H9 (cell line): ENCODE measurements around the gene TEC. TPM values are rescaled to one million over a fixed set of nuclear protein-coding genes. Genes with fewer than 3 reads are reported as not detected.

Experiments
- DNase-seq: peaks from one replicate; pipeline ENCODE4 v3.0.0-alpha.2; 2017
- H2AFZ ChIP-seq: one replicate; pipeline ENCODE4 v1.6.1; 2013; ENCODE audit warnings: mild to moderate bottlenecking, low read length, control low read depth, moderate library complexity
- H2AK5ac ChIP-seq: 2 replicates; pipeline ENCODE4 v1.6.1; 2013; ENCODE audit warnings: low read length, control low read depth, mixed read lengths; ENCODE audit not compliant: insufficient read length
- H2BK120ac ChIP-seq: one replicate; pipeline ENCODE4 v1.6.1; 2013; ENCODE audit warnings: low read depth, mild to moderate bottlenecking, low read length, control low read depth, inconsistent platforms; ENCODE audit not compliant: poor library complexity, severe bottlenecking
- H2BK12ac ChIP-seq: 2 replicates; pipeline ENCODE4 v1.6.1; 2013; ENCODE audit warnings: low read length, control low read depth, mixed read lengths, low read depth; ENCODE audit not compliant: insufficient read length
- H2BK15ac ChIP-seq: 2 replicates; pipeline ENCODE4 v1.6.1; 2013; ENCODE audit warnings: low read depth, low read length, control low read depth
- H2BK20ac ChIP-seq: one replicate; pipeline ENCODE4 v1.6.1; 2013; ENCODE audit warnings: low read depth, mild to moderate bottlenecking, low read length, control low read depth, inconsistent platforms; ENCODE audit not compliant: poor library complexity, severe bottlenecking
- H2BK5ac ChIP-seq: 2 replicates; pipeline ENCODE4 v1.6.1; 2013; ENCODE audit warnings: low read length, control low read depth, mixed read lengths; ENCODE audit not compliant: insufficient read length
- H3K14ac ChIP-seq: 2 replicates; pipeline ENCODE4 v1.6.1; 2013; ENCODE audit warnings: low read length, control low read depth; ENCODE audit not compliant: insufficient read depth
- H3K18ac ChIP-seq: 2 replicates; pipeline ENCODE4 v1.6.1; 2013; ENCODE audit warnings: low read depth, mild to moderate bottlenecking, mixed read lengths, low read length, control low read depth; ENCODE audit not compliant: insufficient read length
- H3K23ac ChIP-seq: 2 replicates; pipeline ENCODE4 v1.6.1; 2013; ENCODE audit warnings: low read length, control low read depth, mixed read lengths, low read depth; ENCODE audit not compliant: insufficient read length
- H3K23me2 ChIP-seq: 2 replicates; pipeline ENCODE4 v1.6.1; 2013; ENCODE audit warnings: low read depth, mild to moderate bottlenecking, mixed read lengths, low read length, control low read depth; ENCODE audit not compliant: insufficient read length, poor library complexity, severe bottlenecking
- H3K27ac ChIP-seq: 2 replicates; pipeline ENCODE4 v1.5.1; 2013; ENCODE audit warnings: low read length, control low read depth, mixed read lengths, low read depth; ENCODE audit not compliant: insufficient read length
- H3K27me3 ChIP-seq: 2 replicates; pipeline ENCODE4 v1.6.1; 2013; ENCODE audit warnings: low read length, control low read depth, inconsistent platforms; ENCODE audit not compliant: insufficient read depth
- H3K4ac ChIP-seq: 2 replicates; pipeline ENCODE4 v1.6.1; 2013; ENCODE audit warnings: low read depth, mild to moderate bottlenecking, control low read depth, inconsistent platforms, low read length, moderate library complexity
- H3K4me1 ChIP-seq: 2 replicates; pipeline ENCODE4 v1.6.1; 2013; ENCODE audit warnings: low read length, control low read depth, inconsistent platforms; ENCODE audit not compliant: insufficient read depth
- H3K4me2 ChIP-seq: 2 replicates; pipeline ENCODE4 v1.6.1; 2013; ENCODE audit warnings: low read length, control low read depth, mixed read lengths; ENCODE audit not compliant: insufficient read length, insufficient read depth
- H3K56ac ChIP-seq: 2 replicates; pipeline ENCODE4 v1.6.1; 2013; ENCODE audit warnings: low read depth, mild to moderate bottlenecking, mixed read lengths, low read length, control low read depth; ENCODE audit not compliant: insufficient read length
- H3K79me1 ChIP-seq: 2 replicates; pipeline ENCODE4 v1.6.1; 2013; ENCODE audit warnings: low read depth, mild to moderate bottlenecking, moderate library complexity, low read length, control low read depth, inconsistent platforms; ENCODE audit not compliant: insufficient read depth, poor library complexity, severe bottlenecking
- H3K79me2 ChIP-seq: 2 replicates; pipeline ENCODE4 v1.6.1; 2013; ENCODE audit warnings: low read length, control low read depth, inconsistent platforms; ENCODE audit not compliant: insufficient read depth
- H3K9ac ChIP-seq: 2 replicates; pipeline ENCODE4 v1.6.1; 2013; ENCODE audit warnings: low read length, control low read depth, mixed read lengths; ENCODE audit not compliant: insufficient read length; ENCODE audit errors: extremely low read depth
- H3K9me3 ChIP-seq: one replicate; pipeline ENCODE4 v1.6.1; 2013; ENCODE audit warnings: low read depth, low read length, inconsistent platforms; ENCODE audit not compliant: control insufficient read depth
- H3T11ph ChIP-seq: one replicate; pipeline ENCODE4 v1.6.1; 2013; ENCODE audit warnings: mild to moderate bottlenecking, low read length, control low read depth, inconsistent platforms
- H4K20me1 ChIP-seq: one replicate; pipeline ENCODE4 v1.6.1; 2013; ENCODE audit not compliant: control insufficient read depth, insufficient read length, insufficient read depth
- H4K5ac ChIP-seq: 2 replicates; pipeline ENCODE4 v1.6.1; 2013; ENCODE audit warnings: low read depth, mild to moderate bottlenecking, mixed read lengths, low read length, control low read depth; ENCODE audit not compliant: insufficient read length
- H4K8ac ChIP-seq: replicated peaks from 2 replicates; pipeline ENCODE4 v1.6.1; 2013; ENCODE audit warnings: low read length, control low read depth, mixed read lengths, low read depth; ENCODE audit not compliant: insufficient read length
- H4K91ac ChIP-seq: 2 replicates; pipeline ENCODE4 v1.6.1; 2013; ENCODE audit warnings: low read depth, mild to moderate bottlenecking, moderate library complexity, mixed read lengths, low read length, control low read depth; ENCODE audit not compliant: insufficient read length
- H3K27ac Mint-ChIP-seq, 3 experiments: 2 replicates in 2 of 3; 3 replicates in 1 of 3; pipeline ENCODE4 v1.8.0; 2020 to 2021; ENCODE audit warnings: mixed read lengths in 3 of 3, mild to moderate bottlenecking in 1 of 3, moderate library complexity in 1 of 3
- H3K27me3 Mint-ChIP-seq: 2 replicates; pipeline ENCODE4 v1.8.0; 2021; ENCODE audit warnings: low read depth, mild to moderate bottlenecking, moderate library complexity, mixed read lengths
- H3K36me3 Mint-ChIP-seq, 3 experiments: 2 replicates in 2 of 3; 3 replicates in 1 of 3; pipeline ENCODE4 v1.8.0; 2020 to 2021; ENCODE audit warnings: low read depth in 3 of 3, mixed read lengths in 3 of 3; ENCODE audit not compliant: insufficient read depth in 1 of 3
- H3K4me1 Mint-ChIP-seq, 2 experiments: 2 replicates each; pipeline ENCODE4 v1.8.0; 2020; ENCODE audit warnings: mixed read lengths in 2 of 2
- H3K4me3 Mint-ChIP-seq, 2 experiments: 2 replicates in 1 of 2; 3 replicates in 1 of 2; pipeline ENCODE4 v1.8.0; 2020 to 2021; ENCODE audit warnings: mild to moderate bottlenecking in 2 of 2, mixed read lengths in 2 of 2, moderate library complexity in 1 of 2
- H3K9me3 Mint-ChIP-seq, 2 experiments: 2 replicates in 1 of 2; 3 replicates in 1 of 2; pipeline ENCODE4 v1.8.0; 2020; ENCODE audit warnings: mild to moderate bottlenecking in 2 of 2, mixed read lengths in 2 of 2, moderate library complexity in 1 of 2
- WGBS: extraction: QIAGEN DNeasy Blood & Tissue Kit; methylation state at CpG from one replicate; pipeline ENCODE4 v1.1.7; 2013; ENCODE audit warnings: missing lambda C conversion rate, low lambda C conversion rate, mixed read lengths; ENCODE audit not compliant: insufficient read length; ENCODE audit errors: extremely low coverage; 5-methylcytosine and 5-hydroxymethylcytosine counted together
- total RNA-seq: library from RNA; stranded (reverse); gene quantifications from 2 replicates; pipeline ENCODE4 v1.2.1, GENCODE V29; 2021
- TF ChIP-seq, protein P1 (sequence below): fragments of 200-600 bp; sonication (generic); conservative IDR thresholded peaks from 3 replicates; pipeline ENCODE4 v1.8.0; 2021; ENCODE audit warnings: antibody characterized with exemption, mild to moderate bottlenecking

Gene TEC
- total RNA-seq, 1 experiment from 2014 or later = 1.8 TPM

DNA sequence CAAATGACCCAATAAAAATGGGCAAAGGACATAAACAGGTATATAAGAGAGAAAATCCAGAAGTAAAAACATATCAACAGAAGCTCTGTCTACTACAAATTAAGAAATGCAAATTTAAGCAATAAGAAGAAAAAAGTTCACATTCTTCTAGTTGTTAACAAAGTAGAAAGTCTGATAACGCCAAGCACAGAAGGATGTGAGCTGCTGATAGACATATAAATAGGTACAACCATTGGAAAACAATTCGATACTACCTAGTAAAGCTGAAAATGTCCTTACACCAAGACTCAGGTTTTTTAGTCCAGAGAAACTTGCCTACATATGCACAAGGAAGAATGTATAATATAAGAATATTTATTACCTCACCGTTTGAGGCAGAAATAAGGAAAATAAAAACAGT, 35.9 kb upstream of the TEC start:
- Mint-ChIP-seq H3K27me3 (no peaks in the 10 kb centered on the region), H3K4me3 (no peak overlapping the region), H3K27ac (no peak overlapping the region), H3K9me3 (no peaks in the 10 kb centered on the region), H3K36me3 (no peaks in the 10 kb centered on the region), H3K4me1 (0 out of 4 replicates have a peak, but pooled peaks cover 0 to 2% of the 10 kb centered on the region in 2 experiments)
- Histone ChIP-seq H2BK20ac (no peak overlapping the region), H3K9ac (no peak overlapping the region), H2BK15ac (no peak overlapping the region), H4K8ac (no peak overlapping the region), H3K79me2 (no peaks in the 10 kb centered on the region), H3K4me1 (no peaks in the 10 kb centered on the region), H3K79me1 (no peaks in the 10 kb centered on the region), H3K14ac (no peak overlapping the region), H3K23ac (no peak overlapping the region), H4K5ac (no peak overlapping the region), H2BK120ac (no peak overlapping the region), H3T11ph (no peak overlapping the region), H3K4ac (no peak overlapping the region), H2AFZ (no peak overlapping the region), H4K20me1 (no peaks in the 10 kb centered on the region), H2AK5ac (no peak overlapping the region), H3K18ac (no peak overlapping the region), H3K56ac (no peak overlapping the region), H3K4me2 (no peak overlapping the region), H3K9me3 (no peaks in the 10 kb centered on the region), H3K23me2 (no peaks in the 10 kb centered on the region), H3K27me3 (no peaks in the 10 kb centered on the region), H2BK12ac (no peak overlapping the region), H4K91ac (no peak overlapping the region), H2BK5ac (no peak overlapping the region), H3K27ac (no peak overlapping the region)
- DNase-seq = no peak
- WGBS = no CpG with 5 or more reads among the region's 3 CpGs
- TF ChIP-seq, protein P1, sequence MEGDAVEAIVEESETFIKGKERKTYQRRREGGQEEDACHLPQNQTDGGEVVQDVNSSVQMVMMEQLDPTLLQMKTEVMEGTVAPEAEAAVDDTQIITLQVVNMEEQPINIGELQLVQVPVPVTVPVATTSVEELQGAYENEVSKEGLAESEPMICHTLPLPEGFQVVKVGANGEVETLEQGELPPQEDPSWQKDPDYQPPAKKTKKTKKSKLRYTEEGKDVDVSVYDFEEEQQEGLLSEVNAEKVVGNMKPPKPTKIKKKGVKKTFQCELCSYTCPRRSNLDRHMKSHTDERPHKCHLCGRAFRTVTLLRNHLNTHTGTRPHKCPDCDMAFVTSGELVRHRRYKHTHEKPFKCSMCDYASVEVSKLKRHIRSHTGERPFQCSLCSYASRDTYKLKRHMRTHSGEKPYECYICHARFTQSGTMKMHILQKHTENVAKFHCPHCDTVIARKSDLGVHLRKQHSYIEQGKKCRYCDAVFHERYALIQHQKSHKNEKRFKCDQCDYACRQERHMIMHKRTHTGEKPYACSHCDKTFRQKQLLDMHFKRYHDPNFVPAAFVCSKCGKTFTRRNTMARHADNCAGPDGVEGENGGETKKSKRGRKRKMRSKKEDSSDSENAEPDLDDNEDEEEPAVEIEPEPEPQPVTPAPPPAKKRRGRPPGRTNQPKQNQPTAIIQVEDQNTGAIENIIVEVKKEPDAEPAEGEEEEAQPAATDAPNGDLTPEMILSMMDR = no peak
